Measurements from ENCODE around the gene PGP.

- TF ChIP-seq CTCF (IDR thresholded peaks at IDR 0.05) (no peak), EP300 (IDR thresholded peaks at IDR 0.05) (no peak)
These were observed 51.9 kb downstream of the PGP start for GRCh38 chr16:2162676-2163118.
